ENCODE data around the gene SLC13A4. TPM values are rescaled to one million over a fixed set of nuclear protein-coding genes. Genes with fewer than 3 reads are reported as not detected.

SLC13A4 gene
- polyA plus RNA-seq, 1 donor (not counting 4 experiments of a cell fraction or from before 2014, with no cell fraction given) = 0.12 TPM

- H2AFZ ChIP-seq (ENCODE audit: control insufficient read depth, low read length) = no peak overlapping the region
- no peak overlapping the region for H3K4me2 ChIP-seq (ENCODE audit: control insufficient read depth, extremely low read depth, insufficient read depth, low read depth, low read length)
- FAIRE-seq (no peak), DNase-seq (ENCODE audit: low read depth, low spot score) (no peak)
- dilution Hi-C loops (cut with MboI; ENCODE audit: extremely low pct_ligation_motif_present, low sequenced_read_pairs) = no loop called here
- TF ChIP-seq CTCF (optimal IDR thresholded peaks at IDR 0.05 in 1 of 3, IDR thresholded peaks at IDR 0.05 in 1 of 3, conservative IDR thresholded peaks at IDR 0.05 in 1 of 3; ENCODE audit: extremely low read depth in 1 of 3, insufficient read depth in 2 of 3, low read length in 3 of 3) (no peak), EZH2 (IDR thresholded peaks at IDR 0.05; ENCODE audit: low read length) (no peak)
- no peaks in the 10 kb centered on the region for H4K20me1 ChIP-seq (ENCODE audit: control insufficient read depth, extremely low read depth, insufficient read depth, low read length)
- no peak overlapping the region for H3K9ac ChIP-seq (ENCODE audit: control insufficient read depth, extremely low read depth, insufficient read depth, low read length)
- no peak overlapping the region for H3K27ac ChIP-seq (ENCODE audit: control insufficient read depth, insufficient read depth, low read length)
- no peaks in the 10 kb centered on the region for H3K27me3 ChIP-seq (ENCODE audit: control insufficient read depth, extremely low read depth, insufficient read depth, low read length)
- no peak overlapping the region for H3K4me3 ChIP-seq (ENCODE audit: control insufficient read depth in 2 of 3, extremely low read depth in 1 of 3, insufficient read depth in 2 of 3, low read depth in 1 of 3, low read length in 3 of 3)
- H3K9me1 ChIP-seq (ENCODE audit: control insufficient read depth, extremely low read depth, insufficient read depth, low read length) = no peaks in the 10 kb centered on the region
- H3K79me2 ChIP-seq (ENCODE audit: control insufficient read depth, insufficient read depth, low read length) = peaks cover 1% of the 10 kb centered on the region
- no peaks in the 10 kb centered on the region for H3K9me3 ChIP-seq (ENCODE audit: control insufficient read depth, low read depth, low read length)
- peaks cover 29% of the 10 kb centered on the region for H3K4me1 ChIP-seq (ENCODE audit: control insufficient read depth, extremely low read depth, insufficient read depth, low read length)
- peaks cover 6 to 7% of the 10 kb centered on the region in 2 experiments for H3K36me3 ChIP-seq (ENCODE audit: control insufficient read depth in 2 of 2, extremely low read depth in 1 of 2, insufficient read depth in 2 of 2, low read length in 2 of 2)
Observed at GRCh38 chr7:135684699-135685098, 43.3 kb downstream of the SLC13A4 start.

DNA sequence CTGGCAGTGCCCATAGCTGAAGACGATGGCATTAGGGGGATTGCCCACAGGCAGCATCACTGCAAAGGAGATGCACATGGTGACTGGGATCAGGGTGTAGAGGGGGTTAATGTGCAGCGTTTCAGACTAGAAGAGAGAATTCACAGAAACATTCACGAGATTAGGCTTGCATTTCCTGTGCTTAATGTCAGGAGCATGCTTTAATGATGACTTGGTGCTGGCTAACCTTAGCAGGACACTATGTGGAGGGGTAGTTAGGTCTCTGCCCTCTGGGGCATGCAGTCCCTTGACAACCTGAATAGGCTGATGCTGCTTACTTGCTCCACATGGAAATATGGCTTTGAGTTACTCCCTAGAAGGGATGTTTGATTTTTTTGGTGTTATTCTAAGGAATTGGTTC lies 43.9 kb downstream of the SLC13A4 start:
- Histone ChIP-seq H3K79me2 (ENCODE audit: control insufficient read depth, insufficient read depth, low read length) (peaks cover 1% of the 10 kb centered on the region), H3K4me3 (ENCODE audit: control insufficient read depth in 2 of 3, extremely low read depth in 1 of 3, insufficient read depth in 2 of 3, low read depth in 1 of 3, low read length in 3 of 3) (peak overlapping the region in 2 of 3 experiments; percentile 7 to 16), H3K9me3 (ENCODE audit: control insufficient read depth, low read depth, low read length) (no peaks in the 10 kb centered on the region), H3K4me1 (ENCODE audit: control insufficient read depth, extremely low read depth, insufficient read depth, low read length) (peaks cover 35% of the 10 kb centered on the region), H3K27ac (ENCODE audit: control insufficient read depth, insufficient read depth, low read length) (no peak overlapping the region), H3K9me1 (ENCODE audit: control insufficient read depth, extremely low read depth, insufficient read depth, low read length) (no peaks in the 10 kb centered on the region), H2AFZ (ENCODE audit: control insufficient read depth, low read length) (no peak overlapping the region), H4K20me1 (ENCODE audit: control insufficient read depth, extremely low read depth, insufficient read depth, low read length) (no peaks in the 10 kb centered on the region), H3K9ac (ENCODE audit: control insufficient read depth, extremely low read depth, insufficient read depth, low read length) (no peak overlapping the region), H3K4me2 (ENCODE audit: control insufficient read depth, extremely low read depth, insufficient read depth, low read depth, low read length) (peak overlapping the region; percentile 61), H3K27me3 (ENCODE audit: control insufficient read depth, extremely low read depth, insufficient read depth, low read length) (no peaks in the 10 kb centered on the region), H3K36me3 (ENCODE audit: control insufficient read depth in 2 of 2, extremely low read depth in 1 of 2, insufficient read depth in 2 of 2, low read length in 2 of 2) (peaks cover 6 to 7% of the 10 kb centered on the region in 2 experiments)
- DNase-seq (ENCODE audit: low read depth, low spot score) = no peak
- dilution Hi-C loops (cut with MboI; ENCODE audit: extremely low pct_ligation_motif_present, low sequenced_read_pairs) = no loop called here
- TF ChIP-seq EZH2 (IDR thresholded peaks at IDR 0.05; ENCODE audit: low read length) (no peak), CTCF (optimal IDR thresholded peaks at IDR 0.05 in 1 of 3, IDR thresholded peaks at IDR 0.05 in 1 of 3, conservative IDR thresholded peaks at IDR 0.05 in 1 of 3; ENCODE audit: extremely low read depth in 1 of 3, insufficient read depth in 2 of 3, low read length in 3 of 3) (no peak)
- peak; percentile 81 for FAIRE-seq

Data from keratinocyte (primary cell).